ENCODE data around the gene P4HTM.
A peak's percentile ranks its signal among the peaks of the same experiment; 100 is the strongest.

The P4HTM gene

DNA sequence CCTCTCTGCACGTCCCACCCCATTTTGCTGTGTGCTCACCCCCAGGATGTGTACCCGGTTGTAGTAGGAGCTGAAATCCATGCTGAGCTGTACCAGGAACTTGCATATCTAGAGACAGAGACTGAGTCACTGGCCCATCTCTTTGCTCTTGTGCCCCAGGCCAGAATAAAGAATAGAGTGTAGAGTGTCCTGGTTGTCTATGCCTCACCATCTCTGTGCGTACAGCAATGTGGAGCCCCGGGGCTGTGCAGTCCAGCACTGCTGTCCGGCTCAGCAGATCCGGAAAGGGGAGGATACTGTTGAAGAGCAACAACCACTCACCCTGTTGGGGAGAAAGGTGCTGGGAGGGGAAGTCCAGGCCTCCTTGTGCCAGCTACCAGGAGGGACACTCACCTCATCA is 25.7 kb downstream of the P4HTM start:
- TF ChIP-seq, protein P1, sequence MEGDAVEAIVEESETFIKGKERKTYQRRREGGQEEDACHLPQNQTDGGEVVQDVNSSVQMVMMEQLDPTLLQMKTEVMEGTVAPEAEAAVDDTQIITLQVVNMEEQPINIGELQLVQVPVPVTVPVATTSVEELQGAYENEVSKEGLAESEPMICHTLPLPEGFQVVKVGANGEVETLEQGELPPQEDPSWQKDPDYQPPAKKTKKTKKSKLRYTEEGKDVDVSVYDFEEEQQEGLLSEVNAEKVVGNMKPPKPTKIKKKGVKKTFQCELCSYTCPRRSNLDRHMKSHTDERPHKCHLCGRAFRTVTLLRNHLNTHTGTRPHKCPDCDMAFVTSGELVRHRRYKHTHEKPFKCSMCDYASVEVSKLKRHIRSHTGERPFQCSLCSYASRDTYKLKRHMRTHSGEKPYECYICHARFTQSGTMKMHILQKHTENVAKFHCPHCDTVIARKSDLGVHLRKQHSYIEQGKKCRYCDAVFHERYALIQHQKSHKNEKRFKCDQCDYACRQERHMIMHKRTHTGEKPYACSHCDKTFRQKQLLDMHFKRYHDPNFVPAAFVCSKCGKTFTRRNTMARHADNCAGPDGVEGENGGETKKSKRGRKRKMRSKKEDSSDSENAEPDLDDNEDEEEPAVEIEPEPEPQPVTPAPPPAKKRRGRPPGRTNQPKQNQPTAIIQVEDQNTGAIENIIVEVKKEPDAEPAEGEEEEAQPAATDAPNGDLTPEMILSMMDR (IDR thresholded peaks at IDR 0.05; ENCODE audit: insufficient read depth, low read depth, low read length, missing control alignments): no peak
- no peak overlapping the region for H3K4me3 ChIP-seq (ENCODE audit: low read depth, low read length)
- no peak for DNase-seq (ENCODE audit: low read depth)

DNA sequence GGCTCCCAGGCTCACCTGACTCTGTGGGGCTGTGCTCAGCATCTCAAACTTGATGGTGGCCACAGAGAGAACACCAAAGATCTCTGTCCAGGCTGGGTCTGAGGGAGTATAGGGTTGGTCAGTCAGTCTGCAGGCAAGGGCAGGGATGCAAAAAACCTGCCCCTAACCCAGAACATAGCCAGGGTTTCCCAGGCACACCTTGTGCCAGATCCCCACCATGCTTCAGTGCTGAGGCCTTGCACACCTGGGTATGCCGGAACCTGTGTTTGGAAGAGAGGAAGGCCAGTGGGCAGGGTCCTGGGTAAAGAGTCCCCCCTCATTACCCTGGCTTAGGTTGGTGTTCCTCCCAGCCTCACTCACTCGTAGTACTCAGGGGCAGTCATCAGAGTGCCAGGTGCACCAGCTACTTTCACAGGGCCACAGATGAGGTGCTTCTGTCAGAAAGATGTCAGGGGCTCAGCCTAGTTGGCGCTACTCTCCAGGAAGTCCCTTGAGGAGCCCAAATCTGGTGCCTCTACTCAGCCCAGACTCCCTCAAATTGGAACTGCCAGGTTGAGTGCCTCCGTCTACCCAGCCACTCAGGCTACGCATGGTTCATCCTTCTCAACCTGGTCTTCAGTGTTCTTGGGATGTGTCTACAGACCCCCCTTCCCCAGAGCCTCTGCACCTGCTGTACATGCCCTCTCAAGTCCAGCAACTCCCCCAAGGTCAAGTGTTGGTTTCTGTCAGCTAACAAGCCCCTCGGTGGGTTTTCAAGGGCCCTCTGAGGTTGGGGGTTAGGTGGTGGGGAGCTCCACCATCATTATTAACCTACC is 26.6 kb downstream of the P4HTM start:
- TF ChIP-seq, protein P1 (IDR thresholded peaks at IDR 0.05; ENCODE audit: insufficient read depth, low read depth, low read length, missing control alignments): no peak
- no peak for DNase-seq (ENCODE audit: low read depth)
- no peak overlapping the region for H3K4me3 ChIP-seq (ENCODE audit: low read depth, low read length)

DNA sequence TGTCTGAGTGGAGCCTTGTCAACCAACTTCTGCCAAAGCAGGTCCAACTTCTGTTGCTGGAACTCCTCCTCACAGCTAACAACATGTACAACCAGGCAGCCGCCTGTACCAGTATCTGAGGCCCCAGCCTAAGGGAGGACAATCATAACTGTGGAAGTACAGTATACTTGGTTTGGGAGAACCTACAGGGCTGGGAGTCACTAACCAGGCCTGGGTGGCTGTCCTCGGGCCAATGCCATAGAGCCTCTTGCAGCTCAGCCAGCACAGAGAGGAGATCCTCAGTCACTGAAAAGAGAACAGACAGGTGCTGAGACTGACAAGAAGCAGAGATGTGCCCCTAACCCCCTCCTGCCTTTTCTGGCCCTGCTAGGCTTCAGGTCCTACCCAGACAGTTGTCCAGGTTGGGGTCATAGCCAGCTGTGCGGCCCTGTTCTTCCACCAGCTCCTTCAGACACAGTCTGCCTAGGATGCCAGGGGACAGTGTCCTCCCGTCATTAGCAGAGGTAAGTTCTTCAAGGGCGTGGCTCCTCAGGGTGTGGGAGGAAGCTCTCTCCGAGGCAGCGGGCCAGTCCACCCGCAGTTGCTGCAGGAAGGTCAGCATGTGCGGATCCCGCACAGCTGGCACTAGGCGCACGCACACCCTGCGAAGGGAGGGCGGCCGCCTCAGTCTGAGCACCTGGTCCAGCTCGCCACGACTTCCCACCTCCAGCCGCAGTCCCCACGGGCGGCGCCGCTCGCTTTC is 27.4 kb downstream of the P4HTM start:
- TF ChIP-seq, protein P1 (IDR thresholded peaks at IDR 0.05; ENCODE audit: insufficient read depth, low read depth, low read length, missing control alignments): no peak
- peak overlapping the region; percentile 94 for H3K4me3 ChIP-seq (ENCODE audit: low read depth, low read length)
- no peak for DNase-seq (ENCODE audit: low read depth)

DNA sequence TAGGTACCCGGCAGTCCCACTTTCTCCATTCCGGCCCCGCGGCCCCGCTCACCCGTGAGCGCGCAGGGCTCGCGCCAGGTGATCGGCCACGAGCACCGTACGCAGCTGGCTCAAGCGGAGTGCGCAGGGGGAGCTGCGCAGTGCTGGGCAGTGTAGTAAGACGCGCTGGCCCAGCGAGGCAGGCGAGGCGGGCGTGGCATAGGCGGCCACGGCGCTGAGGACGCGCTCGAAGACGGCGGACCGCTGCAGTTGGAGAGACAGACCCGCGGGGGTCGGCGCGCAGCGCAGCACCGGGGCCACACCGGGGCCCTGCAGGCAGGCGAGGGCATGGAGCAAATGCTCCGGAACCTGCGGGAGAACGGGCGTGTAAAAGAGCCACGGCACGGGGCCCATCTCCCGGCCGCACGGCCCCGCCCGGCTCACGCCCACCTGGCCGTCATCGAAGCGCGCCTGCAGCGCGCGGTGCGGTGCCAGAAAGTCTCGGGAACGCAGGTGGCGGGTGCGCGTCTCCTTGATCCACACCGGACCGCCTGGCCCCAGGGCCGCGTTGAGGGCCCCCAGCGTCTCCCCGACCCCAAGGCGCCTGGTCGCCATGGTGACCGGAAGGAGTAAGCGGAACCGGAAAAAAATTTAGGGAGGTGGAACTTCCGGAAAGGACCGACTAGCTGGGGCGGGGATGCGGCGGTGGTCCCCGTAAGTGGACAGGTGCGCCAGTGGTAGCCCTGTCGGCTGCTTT is 28.1 kb downstream of the P4HTM start, which contains the start of gene DALRD3:
TSS of gene DALRD3 (minus strand) at position 610 of the 736 bp plus-strand sequence. CDS start at position 594, 16 bp downstream.
- peak; percentile 88 for DNase-seq (ENCODE audit: low read depth)
- TF ChIP-seq, protein P1 (IDR thresholded peaks at IDR 0.05; ENCODE audit: insufficient read depth, low read depth, low read length, missing control alignments): no peak
- H3K4me3 ChIP-seq (ENCODE audit: low read depth, low read length): peak within 1 kb of the TSS; percentile 94

DNA sequence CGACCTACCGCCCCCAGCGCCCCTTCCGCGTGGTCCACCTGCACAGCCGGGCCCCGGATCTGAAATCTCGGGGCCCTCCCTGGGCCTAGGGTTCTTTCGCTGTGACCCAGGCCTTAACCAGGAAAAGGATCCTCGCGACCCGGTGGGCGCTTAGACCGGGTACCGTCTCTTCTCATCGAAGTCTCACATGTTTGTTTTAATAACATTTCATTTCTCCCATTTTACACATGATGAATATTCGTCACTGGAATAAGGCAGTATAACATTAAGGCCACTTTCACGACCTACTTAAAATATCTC is 28.6 kb downstream of the P4HTM start:
- H3K4me3 ChIP-seq (ENCODE audit: low read depth, low read length): peak overlapping the region; percentile 94
- TF ChIP-seq, protein P1 (IDR thresholded peaks at IDR 0.05; ENCODE audit: insufficient read depth, low read depth, low read length, missing control alignments): no peak
- DNase-seq (ENCODE audit: low read depth): no peak

DNA sequence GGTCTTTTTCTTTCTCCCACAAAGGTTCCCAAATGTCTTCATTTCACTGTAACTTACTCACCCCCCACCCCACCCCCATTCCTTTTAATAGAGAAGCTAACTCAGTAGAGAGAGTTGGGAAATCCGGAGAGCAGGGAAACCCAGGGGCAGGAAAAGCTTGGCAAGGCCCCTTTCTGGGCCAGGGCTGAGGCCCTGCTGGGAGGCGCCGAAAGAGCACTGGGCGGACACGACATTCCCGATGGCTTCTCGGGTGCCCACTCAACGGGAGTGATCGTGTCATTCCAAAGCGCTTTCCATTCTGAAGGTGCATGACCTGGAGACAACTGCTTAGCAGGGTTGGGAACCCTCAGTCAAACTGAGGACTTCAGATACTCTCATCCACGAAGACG is 29.9 kb downstream of the P4HTM start:
- no peak for DNase-seq (ENCODE audit: low read depth)

More for the DNA sequence above, 29.9 kb downstream of the P4HTM start:
- H3K4me3 ChIP-seq (ENCODE audit: low read depth, low read length): peak overlapping the region; percentile 94
- TF ChIP-seq, protein P1 (IDR thresholded peaks at IDR 0.05; ENCODE audit: insufficient read depth, low read depth, low read length, missing control alignments): no peak

Measured in GM12865 (cell line).